Measurements from ENCODE around the gene SDC3. TPM values are rescaled to one million over a fixed set of nuclear protein-coding genes. Genes with fewer than 3 reads are reported as not detected.

Gene SDC3
- total RNA-seq, 1 donor from 2014 or later: 51.3 TPM

DNA sequence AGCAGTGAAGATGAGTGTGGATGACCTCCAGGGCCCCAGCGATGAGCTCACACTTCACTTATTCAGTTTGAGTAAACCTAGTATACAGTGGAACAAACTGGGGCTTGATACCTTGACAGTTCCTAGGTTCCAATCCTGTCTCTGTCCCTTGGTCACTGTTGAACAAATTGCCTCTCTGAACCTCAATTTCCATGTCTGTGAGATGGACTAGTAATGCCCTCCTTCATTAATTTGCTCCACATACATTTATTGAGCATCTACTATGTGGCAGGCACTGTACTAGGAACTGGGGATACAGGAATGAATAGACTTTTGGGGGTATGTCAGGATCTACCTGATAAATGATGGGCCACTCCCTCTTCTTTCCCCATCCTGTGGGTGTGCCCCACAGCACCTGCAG is 57.3 kb downstream of the SDC3 start:
- no peak for DNase-seq (ENCODE audit: low spot score)
- TF ChIP-seq, protein P1, sequence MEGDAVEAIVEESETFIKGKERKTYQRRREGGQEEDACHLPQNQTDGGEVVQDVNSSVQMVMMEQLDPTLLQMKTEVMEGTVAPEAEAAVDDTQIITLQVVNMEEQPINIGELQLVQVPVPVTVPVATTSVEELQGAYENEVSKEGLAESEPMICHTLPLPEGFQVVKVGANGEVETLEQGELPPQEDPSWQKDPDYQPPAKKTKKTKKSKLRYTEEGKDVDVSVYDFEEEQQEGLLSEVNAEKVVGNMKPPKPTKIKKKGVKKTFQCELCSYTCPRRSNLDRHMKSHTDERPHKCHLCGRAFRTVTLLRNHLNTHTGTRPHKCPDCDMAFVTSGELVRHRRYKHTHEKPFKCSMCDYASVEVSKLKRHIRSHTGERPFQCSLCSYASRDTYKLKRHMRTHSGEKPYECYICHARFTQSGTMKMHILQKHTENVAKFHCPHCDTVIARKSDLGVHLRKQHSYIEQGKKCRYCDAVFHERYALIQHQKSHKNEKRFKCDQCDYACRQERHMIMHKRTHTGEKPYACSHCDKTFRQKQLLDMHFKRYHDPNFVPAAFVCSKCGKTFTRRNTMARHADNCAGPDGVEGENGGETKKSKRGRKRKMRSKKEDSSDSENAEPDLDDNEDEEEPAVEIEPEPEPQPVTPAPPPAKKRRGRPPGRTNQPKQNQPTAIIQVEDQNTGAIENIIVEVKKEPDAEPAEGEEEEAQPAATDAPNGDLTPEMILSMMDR (IDR thresholded peaks at IDR 0.05; ENCODE audit: unreplicated experiment): no peak
- no peak overlapping the region for H3K27ac Mint-ChIP-seq (ENCODE audit: unreplicated experiment)
- no peaks in the 10 kb centered on the region for H3K9me3 Mint-ChIP-seq (ENCODE audit: unreplicated experiment)
- H3K27me3 Mint-ChIP-seq (ENCODE audit: unreplicated experiment): peaks cover 11% of the 10 kb centered on the region
- H3K4me3 Mint-ChIP-seq (ENCODE audit: unreplicated experiment): no peak overlapping the region
- H3K4me1 Mint-ChIP-seq (ENCODE audit: unreplicated experiment): peaks cover 44% of the 10 kb centered on the region
- no peaks in the 10 kb centered on the region for H3K36me3 Mint-ChIP-seq (ENCODE audit: low read depth, unreplicated experiment)

DNA sequence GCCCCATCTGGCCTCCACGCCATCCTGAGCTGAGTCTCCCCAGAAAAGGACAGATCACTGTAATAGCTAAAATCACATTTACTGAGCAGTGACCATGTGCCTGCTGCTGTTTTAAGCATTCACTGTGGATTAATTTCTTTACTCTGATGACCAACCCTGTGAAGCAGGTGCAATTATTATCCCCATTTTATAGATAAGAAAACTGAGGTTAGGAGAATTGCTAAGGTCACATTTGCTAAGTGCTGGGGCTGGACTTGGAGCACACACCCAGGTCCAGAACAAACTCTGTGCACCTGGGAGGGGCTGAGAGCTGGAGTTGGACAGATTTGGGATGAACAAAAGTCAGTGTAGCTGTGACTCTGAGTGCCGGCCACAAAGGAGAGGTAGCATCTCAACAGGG is 58.0 kb downstream of the SDC3 start:
- no peak for DNase-seq (ENCODE audit: low spot score)
- Mint-ChIP-seq H3K36me3 (ENCODE audit: low read depth, unreplicated experiment) (no peaks in the 10 kb centered on the region), H3K27ac (ENCODE audit: unreplicated experiment) (no peak overlapping the region), H3K4me3 (ENCODE audit: unreplicated experiment) (no peak overlapping the region), H3K9me3 (ENCODE audit: unreplicated experiment) (no peaks in the 10 kb centered on the region), H3K27me3 (ENCODE audit: unreplicated experiment) (peaks cover 14% of the 10 kb centered on the region), H3K4me1 (ENCODE audit: unreplicated experiment) (peaks cover 51% of the 10 kb centered on the region)
- TF ChIP-seq, protein P1 (IDR thresholded peaks at IDR 0.05; ENCODE audit: unreplicated experiment): no peak

DNA sequence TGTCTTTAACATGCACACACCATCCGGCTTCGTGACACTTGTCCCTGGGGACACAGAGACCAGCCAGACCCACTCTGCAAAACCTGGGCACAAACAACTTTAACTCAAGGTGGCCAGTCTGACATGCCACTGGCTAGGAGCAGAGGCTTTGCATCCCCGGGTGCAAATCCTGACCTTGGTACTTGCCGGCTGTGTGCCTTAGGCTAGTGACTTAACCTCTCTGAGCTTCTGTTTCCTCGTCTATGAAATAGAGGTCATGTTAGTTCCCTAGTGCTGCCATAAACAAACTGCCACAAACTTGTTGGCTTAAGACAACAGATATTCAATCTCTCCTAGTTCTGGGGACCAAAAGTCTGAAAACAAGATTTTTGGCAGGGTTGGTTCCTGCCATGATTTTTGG is 60.4 kb downstream of the SDC3 start:
- Mint-ChIP-seq H3K27ac (ENCODE audit: unreplicated experiment) (peak overlapping the region; percentile 77), H3K4me1 (ENCODE audit: unreplicated experiment) (peaks cover 56% of the 10 kb centered on the region), H3K4me3 (ENCODE audit: unreplicated experiment) (no peak overlapping the region), H3K36me3 (ENCODE audit: low read depth, unreplicated experiment) (no peaks in the 10 kb centered on the region), H3K27me3 (ENCODE audit: unreplicated experiment) (peaks cover 14% of the 10 kb centered on the region), H3K9me3 (ENCODE audit: unreplicated experiment) (no peaks in the 10 kb centered on the region)
- TF ChIP-seq, protein P1 (IDR thresholded peaks at IDR 0.05; ENCODE audit: unreplicated experiment): no peak
- no peak for DNase-seq (ENCODE audit: low spot score)

DNA sequence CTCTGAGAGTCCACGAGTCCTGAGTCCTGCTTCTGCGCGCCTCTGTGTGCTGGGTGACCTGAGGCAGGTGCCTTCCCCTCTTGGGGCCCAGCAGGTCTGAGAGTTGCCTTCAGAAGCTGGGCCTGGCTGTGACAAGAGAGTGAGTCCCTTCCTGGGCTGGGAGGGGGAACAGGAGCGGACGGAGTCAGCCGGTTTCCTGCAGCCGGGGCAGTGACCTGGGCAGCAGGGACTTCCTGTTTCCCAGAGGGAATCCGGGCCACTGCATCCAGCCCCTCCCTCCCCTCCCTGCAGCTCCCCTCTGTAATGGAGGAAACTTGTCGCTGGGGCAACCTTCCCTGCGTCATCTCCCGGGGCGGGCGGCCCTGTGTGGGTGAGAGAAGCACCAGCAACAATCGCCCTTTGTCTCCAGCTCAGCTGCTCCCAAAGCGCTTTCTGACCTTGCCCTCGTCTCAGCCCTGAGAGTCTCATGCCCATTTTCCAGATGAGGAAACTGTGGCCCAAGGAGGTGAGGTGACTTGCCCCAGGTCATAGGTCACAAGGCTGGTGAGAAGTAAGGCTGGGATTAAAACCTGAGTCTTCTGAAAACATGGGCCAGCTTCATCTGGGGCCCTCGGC is 61.1 kb downstream of the SDC3 start:
- Mint-ChIP-seq H3K4me1 (ENCODE audit: unreplicated experiment) (peaks cover 59% of the 10 kb centered on the region), H3K36me3 (ENCODE audit: low read depth, unreplicated experiment) (no peaks in the 10 kb centered on the region), H3K9me3 (ENCODE audit: unreplicated experiment) (no peaks in the 10 kb centered on the region), H3K27ac (ENCODE audit: unreplicated experiment) (peak overlapping the region; percentile 97), H3K4me3 (ENCODE audit: unreplicated experiment) (no peak overlapping the region), H3K27me3 (ENCODE audit: unreplicated experiment) (peaks cover 17% of the 10 kb centered on the region)
- TF ChIP-seq, protein P1 (IDR thresholded peaks at IDR 0.05; ENCODE audit: unreplicated experiment): no peak
- DNase-seq (ENCODE audit: low spot score): peak; percentile 84

DNA sequence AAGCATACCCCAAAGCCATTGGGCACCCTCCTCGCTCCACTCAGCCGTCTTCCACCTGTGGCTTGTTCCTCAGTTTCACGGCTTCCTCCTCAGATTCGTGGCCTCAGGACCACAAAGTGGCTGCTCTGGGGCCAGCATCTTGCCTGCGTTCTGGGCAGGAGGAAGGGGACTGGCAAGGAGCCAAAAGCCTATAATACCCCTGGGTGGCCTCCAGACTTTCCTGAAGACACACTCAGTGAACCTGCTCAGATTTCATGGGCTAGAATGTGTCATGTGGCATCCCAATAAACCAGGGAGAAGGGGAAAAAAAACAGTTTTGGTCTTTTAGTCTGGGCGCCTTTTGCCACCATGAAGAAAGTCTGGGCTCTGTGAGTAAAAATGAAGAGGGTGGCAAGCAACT is 62.0 kb downstream of the SDC3 start:
- TF ChIP-seq, protein P1 (IDR thresholded peaks at IDR 0.05; ENCODE audit: unreplicated experiment): no peak
- Mint-ChIP-seq H3K4me1 (ENCODE audit: unreplicated experiment) (peaks cover 58% of the 10 kb centered on the region), H3K27me3 (ENCODE audit: unreplicated experiment) (peaks cover 20% of the 10 kb centered on the region), H3K4me3 (ENCODE audit: unreplicated experiment) (no peak overlapping the region), H3K36me3 (ENCODE audit: low read depth, unreplicated experiment) (no peaks in the 10 kb centered on the region), H3K9me3 (ENCODE audit: unreplicated experiment) (no peaks in the 10 kb centered on the region), H3K27ac (ENCODE audit: unreplicated experiment) (peak overlapping the region; percentile 97)
- no peak for DNase-seq (ENCODE audit: low spot score)
